Measurements from ENCODE around the gene XBP1.
"Not testable (repeated sequence)": the region's sequence is repeated elsewhere in the genome, so short reads cannot be mapped to it uniquely, and the experiment has no call there.

Gene XBP1

DNA sequence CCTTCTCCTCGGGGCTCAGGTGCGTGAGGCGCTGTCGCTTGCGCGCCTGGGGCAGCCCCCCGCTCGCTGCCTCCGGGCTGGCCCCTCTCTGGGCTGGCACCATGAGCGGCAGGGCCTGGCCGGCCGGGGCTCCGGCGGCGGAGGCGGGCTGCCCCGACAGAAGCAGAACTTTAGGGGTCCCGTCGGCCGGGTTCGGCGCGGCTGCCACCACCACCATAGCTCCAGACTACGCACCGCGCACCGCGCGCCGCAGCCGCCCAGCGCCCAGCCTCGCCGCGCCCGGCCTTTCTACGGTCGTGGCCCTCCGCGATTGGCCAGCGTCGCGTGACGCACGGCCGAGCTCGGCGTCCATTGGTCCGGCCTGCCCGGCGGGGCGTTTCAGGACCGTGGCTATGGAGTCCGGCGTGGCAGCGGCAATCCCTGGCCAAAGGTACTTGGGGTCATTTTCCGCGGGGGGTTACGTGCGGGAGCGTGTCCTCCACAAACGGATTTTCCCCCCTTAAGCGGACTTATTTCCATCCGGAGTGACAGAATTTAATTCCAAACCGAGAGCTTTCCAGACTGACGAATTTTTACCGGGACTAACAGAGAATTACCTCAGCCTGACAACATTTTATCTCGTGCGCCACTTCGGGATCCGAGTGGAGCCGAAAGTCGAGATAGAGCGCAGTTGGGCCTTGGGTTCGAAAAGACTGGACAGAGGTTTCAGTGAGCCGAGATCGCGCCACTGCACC is at the start of gene XBP1:
XBP1 (minus strand) TSS at position 262 of the 734 bp plus-strand sequence.
- peak; percentile 90 for DNase-seq

- no peak for DNase-seq
These were observed 46.6 kb upstream of the XBP1 start for GRCh38 chr22:28846994-28847393.

GRCh38 chr22:28844277-28844676 is 43.9 kb upstream of the XBP1 start:
- not testable (repeated sequence) for DNase-seq

DNA sequence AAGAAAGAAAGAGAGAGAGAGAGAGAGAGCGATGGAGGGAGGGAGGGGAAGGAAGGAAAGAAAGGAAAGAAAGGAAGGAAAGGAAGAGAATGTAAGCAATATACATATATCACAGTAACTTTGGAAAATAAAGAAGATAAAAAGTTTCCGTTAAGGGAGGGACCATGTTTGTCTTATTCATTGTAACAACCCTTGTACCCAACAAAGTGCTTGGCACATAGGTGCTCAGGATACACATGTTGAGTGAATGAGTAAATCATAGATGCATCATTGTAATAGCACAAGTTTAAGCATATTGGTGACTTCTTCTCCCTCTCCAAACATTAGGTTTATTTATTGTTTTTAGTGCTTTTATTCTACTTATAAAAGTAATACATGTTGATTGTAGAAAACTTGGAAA is 43.3 kb upstream of the XBP1 start:
- DNase-seq, result no peak

DNA sequence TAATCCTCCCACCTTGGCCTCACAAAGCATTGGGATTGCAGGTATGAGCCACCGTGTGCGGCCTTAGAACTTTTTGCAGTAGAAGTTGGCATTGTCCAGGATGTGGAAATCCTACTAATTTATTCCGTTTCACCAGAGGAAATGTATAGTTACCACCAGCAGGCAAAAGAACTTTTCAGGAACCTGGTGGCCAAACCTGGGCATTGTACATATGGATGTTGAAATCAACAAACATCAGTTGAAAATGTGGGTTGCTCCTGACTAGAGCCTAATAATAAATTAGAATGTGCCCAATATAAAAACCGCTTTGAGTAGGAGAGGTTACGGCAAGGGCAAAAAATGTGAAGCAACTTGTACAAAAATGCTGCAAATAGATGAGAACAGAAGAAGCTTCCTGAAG is 40.7 kb upstream of the XBP1 start:
- no peak for DNase-seq

DNA sequence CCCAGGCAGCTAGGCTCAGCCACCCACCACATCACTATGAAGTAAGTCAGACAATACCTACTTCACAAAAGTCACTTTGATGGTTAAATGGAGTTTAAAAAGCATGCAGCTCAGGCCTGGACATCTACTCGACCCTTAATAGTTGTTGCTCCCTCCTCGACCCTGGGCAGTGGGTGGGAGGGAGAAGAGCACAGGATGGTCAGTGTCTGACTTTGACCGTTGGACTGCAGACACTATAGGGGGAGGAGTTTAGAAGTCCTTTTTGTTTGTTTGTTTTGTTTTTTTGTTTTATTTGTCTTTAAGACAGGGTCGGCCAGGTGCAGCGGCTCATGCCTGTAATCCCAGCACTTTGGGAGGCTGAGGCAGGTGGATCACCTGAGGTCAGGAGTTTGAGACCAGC is 38.6 kb upstream of the XBP1 start:
- DNase-seq, result no peak

GRCh38 chr22:28837640-28838039 is 37.3 kb upstream of the XBP1 start:
- DNase-seq, result no peak

- DNase-seq, result no peak
These were observed 35.3 kb upstream of the XBP1 start for GRCh38 chr22:28835630-28836189.

- no peak for DNase-seq
These were observed 33.0 kb upstream of the XBP1 start for GRCh38 chr22:28833276-28833923.

DNA sequence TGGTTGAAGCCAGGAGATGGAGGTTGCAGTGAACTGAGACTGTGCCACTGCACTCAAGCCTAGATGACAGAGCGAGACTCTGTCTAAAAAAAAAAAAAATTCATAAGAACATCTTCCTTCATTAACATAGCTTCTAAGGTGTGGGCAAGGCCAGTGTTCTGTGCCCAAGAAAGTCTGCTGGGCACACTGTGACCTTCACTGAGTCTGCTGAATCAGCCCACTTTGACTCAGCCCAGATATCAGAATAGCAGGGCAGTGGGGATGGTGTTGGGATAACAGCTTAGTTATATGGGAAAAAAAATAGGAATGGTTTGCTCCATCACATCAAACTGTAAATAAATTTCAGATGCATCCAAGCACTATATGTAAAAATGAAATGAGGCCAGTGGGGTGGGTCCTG is 32.4 kb upstream of the XBP1 start:
- no peak for DNase-seq

DNA sequence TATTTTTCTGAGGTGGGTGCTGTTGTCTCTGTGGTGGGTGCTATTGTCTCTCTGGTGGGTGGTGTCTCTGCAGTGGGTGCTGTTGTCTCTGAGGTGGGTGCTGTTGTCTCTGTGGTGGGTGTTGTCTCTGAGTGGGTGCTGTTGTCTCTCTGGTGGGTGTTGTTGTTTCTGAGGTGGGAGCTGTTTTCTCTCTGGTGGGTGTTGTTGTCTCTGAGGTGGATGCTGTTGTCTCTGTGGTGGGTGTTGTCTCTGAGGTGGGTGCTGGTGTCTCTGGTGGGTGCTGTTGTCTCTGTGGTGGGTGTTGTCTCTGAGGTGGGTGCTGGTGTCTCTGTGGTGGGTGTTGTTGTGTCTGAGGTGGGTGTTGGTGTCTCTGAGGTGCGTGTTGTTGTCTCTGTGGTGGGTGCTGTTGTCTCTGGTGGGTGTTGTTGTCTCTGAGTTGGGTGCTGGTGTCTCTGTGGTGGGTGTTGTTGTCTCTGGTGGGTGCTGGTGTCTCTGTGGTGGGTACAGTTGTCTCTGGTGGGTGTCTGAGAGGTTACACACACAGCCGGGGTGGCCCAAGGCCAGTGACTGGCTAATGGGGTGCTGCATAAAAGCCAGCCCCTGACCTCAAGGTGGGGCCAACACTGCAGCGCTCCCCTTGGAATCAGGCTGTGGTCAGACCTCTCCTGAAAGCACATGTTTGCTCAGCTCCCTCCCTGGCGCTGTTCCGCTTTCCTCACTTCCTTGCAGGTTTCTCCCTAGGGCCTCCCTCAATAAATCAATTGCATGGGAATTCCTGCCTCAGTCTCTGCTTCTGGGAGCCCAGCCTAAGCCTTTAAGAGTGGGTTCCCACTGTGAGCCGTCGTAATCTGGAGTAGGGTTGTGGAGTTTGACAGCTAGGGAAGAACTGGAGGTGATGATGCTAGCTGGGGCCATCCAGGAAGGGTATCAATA is 31.0 kb upstream of the XBP1 start:
- DNase-seq, result no peak

DNA sequence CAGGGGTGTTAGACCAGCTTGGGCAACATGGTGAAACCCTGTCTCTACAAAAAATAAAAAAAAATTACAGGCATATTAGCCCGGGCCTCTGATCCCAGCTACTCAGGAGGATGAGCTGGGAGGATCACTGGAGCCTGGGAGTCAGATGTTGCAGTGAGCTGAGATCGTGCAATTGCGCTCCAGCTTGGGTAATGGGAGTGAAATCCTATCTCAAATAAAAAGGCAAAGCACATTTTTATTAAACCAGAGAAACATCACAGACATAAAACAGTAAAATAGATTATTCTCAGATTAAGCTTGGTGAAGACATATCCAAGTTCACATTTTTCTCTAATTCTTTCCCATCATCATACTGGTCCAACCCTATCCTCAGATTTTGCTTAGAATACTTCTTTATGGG is 30.1 kb upstream of the XBP1 start:
- DNase-seq, result no peak

- DNase-seq, result peak; percentile 79
These were observed 29.2 kb upstream of the XBP1 start for GRCh38 chr22:28829358-28830181.

GRCh38 chr22:28826921-28827320 is 26.6 kb upstream of the XBP1 start:
- DNase-seq, result no peak

DNA sequence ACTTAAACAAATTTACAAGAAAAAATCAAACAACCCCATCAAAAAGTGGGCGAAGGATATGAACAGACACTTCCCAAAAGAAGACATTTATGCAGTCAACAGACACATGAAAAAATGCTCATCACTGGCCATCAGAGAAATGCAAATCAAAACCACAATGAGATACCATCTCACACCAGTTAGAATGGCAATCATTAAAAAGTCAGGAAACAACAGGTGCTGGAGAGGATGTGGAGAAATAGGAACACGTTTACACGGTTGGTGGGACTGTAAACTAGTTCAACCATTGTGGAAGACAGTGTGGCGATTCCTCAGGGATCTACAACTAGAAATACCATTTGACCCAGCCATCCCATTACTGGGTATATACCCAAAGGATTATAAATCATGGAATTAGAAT is 26.1 kb upstream of the XBP1 start:
- DNase-seq, result not testable (repeated sequence)

DNA sequence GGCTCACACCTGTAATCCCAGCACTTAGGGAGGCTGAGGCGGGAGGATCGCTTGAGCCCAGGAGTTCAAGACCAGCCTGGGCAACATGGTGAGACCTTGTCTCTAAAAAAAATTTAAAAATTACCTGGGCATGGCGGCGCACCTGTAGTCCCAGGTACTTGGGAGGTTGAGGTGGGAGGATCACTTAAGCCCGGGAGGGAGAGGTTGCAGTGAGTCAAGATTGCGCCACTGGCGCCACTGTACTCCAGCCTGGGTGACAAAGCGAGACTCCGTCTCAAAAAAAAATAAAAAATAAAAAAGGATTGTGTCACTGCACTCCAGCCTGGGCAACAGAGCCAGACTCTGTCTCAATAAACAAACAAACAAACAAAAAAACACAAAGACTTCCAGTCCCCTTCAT is 24.1 kb upstream of the XBP1 start:
- DNase-seq, result not testable (repeated sequence)

- DNase-seq, result peak; percentile 68
These were observed 22.7 kb upstream of the XBP1 start for GRCh38 chr22:28822930-28823551.

- DNase-seq, result no peak
These were observed 21.1 kb upstream of the XBP1 start for GRCh38 chr22:28821452-28821851.

- no peak for DNase-seq
These were observed 20.5 kb upstream of the XBP1 start for GRCh38 chr22:28820885-28821284.

- DNase-seq, result no peak
These were observed 19.1 kb upstream of the XBP1 start for GRCh38 chr22:28819253-28820096.
